ENCODE results near the gene ALG2. TPM values are rescaled to one million over a fixed set of nuclear protein-coding genes. Genes with fewer than 3 reads are reported as not detected.

The ALG2 gene
- total and polyA plus RNA-seq, 9 of the 15 experiments (the other 6 are each of a cell fraction or from before 2014, with no cell fraction given) = 4.9 to 41.9 (median 20.2) TPM

- TF ChIP-seq NFIC (IDR thresholded peaks at IDR 0.05) = peak; percentile 43; the same call in 1 of the 2 replicates
- TF ChIP-seq BRD9 (IDR thresholded peaks at IDR 0.05; ENCODE audit: low read depth, partially characterized antibody) = no peak
- no peak for TF ChIP-seq MTA3 (IDR thresholded peaks at IDR 0.05; ENCODE audit: borderline replicate concordance)
- no peak for TF ChIP-seq HEY1 (CRISPR knock-in tag; IDR thresholded peaks at IDR 0.05; ENCODE audit: borderline replicate concordance)
- no peak for TF ChIP-seq NCOA4 (IDR thresholded peaks at IDR 0.05; ENCODE audit: partially characterized antibody)
- no peak for TF ChIP-seq DLX4 (CRISPR knock-in tag; IDR thresholded peaks at IDR 0.05)
- peak; percentile 83 for TF ChIP-seq CREB3 (tag; conservative IDR thresholded peaks at IDR 0.05; ENCODE audit: low read depth)
- no peak for TF ChIP-seq ZNF655 (CRISPR knock-in tag; IDR thresholded peaks at IDR 0.05)
- TF ChIP-seq PBX2 (CRISPR knock-in tag; IDR thresholded peaks at IDR 0.05; ENCODE audit: low read depth) = no peak
- peak; percentile 33; the same call in 1 of the 2 replicates for TF ChIP-seq PBX2 (tag; conservative IDR thresholded peaks at IDR 0.05; ENCODE audit: low read depth)
- no peak for TF ChIP-seq PHB2 (IDR thresholded peaks at IDR 0.05; ENCODE audit: low read depth)
- no peak for TF ChIP-seq ZNF175 (CRISPR knock-in tag; IDR thresholded peaks at IDR 0.05; ENCODE audit: low read depth)
- peak; percentile 44; the same call in 1 of the 2 replicates for TF ChIP-seq ZNF766 (CRISPR knock-in tag; conservative IDR thresholded peaks at IDR 0.05)
- TF ChIP-seq TCF3 (CRISPR knock-in tag; IDR thresholded peaks at IDR 0.05) = no peak
- 0 out of 2 replicates have a peak, but pooled peaks have one; percentile 41 for TF ChIP-seq E2F3 (CRISPR knock-in tag; IDR thresholded peaks at IDR 0.05)
- TF ChIP-seq POLR2G (IDR thresholded peaks at IDR 0.05; ENCODE audit: low read depth, low read length) = peak; percentile 43; the same call in 1 of the 2 replicates
- TF ChIP-seq HDAC2 (IDR thresholded peaks at IDR 0.05) = 0 out of 2 replicates have a peak, but pooled peaks have one; percentile 25
- TF ChIP-seq USF2 (CRISPR knock-in tag; IDR thresholded peaks at IDR 0.05) = peak; percentile 56
- no peak for TF ChIP-seq UBTF (IDR thresholded peaks at IDR 0.05; ENCODE audit: borderline replicate concordance in 1 of 2, low read depth in 2 of 2, low read length in 2 of 2)
Measured at GRCh38 chr9:99259231-99259918, 37.6 kb upstream of the ALG2 start (continued).
